Neuronal stem cell (in vitro differentiated cells): ENCODE data around the gene CNNM4.

Experiments
- DNase-seq: peaks from one replicate; pipeline ENCODE4 v3.0.0-alpha.2; 2013; ENCODE audit warnings: low spot score
- H2AFZ ChIP-seq: one replicate; pipeline ENCODE4 v1.6.1; 2013; ENCODE audit warnings: mild to moderate bottlenecking, low read length, inconsistent platforms
- H2AK5ac ChIP-seq: 2 replicates; pipeline ENCODE4 v1.6.1; 2013; ENCODE audit warnings: low read depth, mild to moderate bottlenecking, inconsistent platforms, low read length, moderate library complexity, mixed read lengths
- H2BK120ac ChIP-seq: 2 replicates; pipeline ENCODE4 v1.6.1; 2013; ENCODE audit warnings: low read depth, mild to moderate bottlenecking, inconsistent platforms, low read length, moderate library complexity, mixed read lengths
- H2BK12ac ChIP-seq: one replicate; pipeline ENCODE4 v1.6.1; 2013; ENCODE audit warnings: low read length, inconsistent platforms
- H2BK15ac ChIP-seq: 2 replicates; pipeline ENCODE4 v1.6.1; 2013; ENCODE audit warnings: mild to moderate bottlenecking, low read length, inconsistent platforms, mixed read lengths
- H2BK5ac ChIP-seq: one replicate; pipeline ENCODE4 v1.6.1; 2013; ENCODE audit warnings: inconsistent platforms, mild to moderate bottlenecking, low read length, moderate library complexity
- H3K14ac ChIP-seq: one replicate; pipeline ENCODE4 v1.6.1; 2013; ENCODE audit warnings: low read length, inconsistent platforms
- H3K18ac ChIP-seq: 2 replicates; pipeline ENCODE4 v1.6.1; 2013; ENCODE audit warnings: low read length, inconsistent platforms
- H3K23ac ChIP-seq: 2 replicates; pipeline ENCODE4 v1.6.1; 2013; ENCODE audit warnings: low read depth, mild to moderate bottlenecking, mixed read lengths, low read length, inconsistent platforms; ENCODE audit not compliant: poor library complexity
- H3K27ac ChIP-seq: replicated peaks from 3 replicates; pipeline ENCODE4 v1.5.1; 2013; ENCODE audit warnings: low read length, inconsistent platforms
- H3K27me3 ChIP-seq, 3 experiments: 2 replicates each; pipeline ENCODE4 v1.6.1; 2013; ENCODE audit warnings: low read length in 3 of 3, mild to moderate bottlenecking in 2 of 3, inconsistent platforms in 1 of 3, low read depth in 1 of 3, mixed read lengths in 1 of 3, moderate library complexity in 1 of 3; ENCODE audit not compliant: control insufficient read depth in 3 of 3, insufficient read depth in 3 of 3
- H3K36me3 ChIP-seq, 2 donors: replicated peaks in 1 of 2; 2 replicates each; pipeline ENCODE4 v1.6.1; 2013; ENCODE audit warnings: low read length in 2 of 2; ENCODE audit not compliant: control insufficient read depth in 2 of 2, insufficient read depth in 2 of 2
- H3K4ac ChIP-seq: 2 replicates; pipeline ENCODE4 v1.6.1; 2013; ENCODE audit warnings: inconsistent platforms, mild to moderate bottlenecking, low read length, moderate library complexity
- H3K4me1 ChIP-seq, 2 donors: 1 replicate in 1 of 2; 2 replicates in 1 of 2; pipeline ENCODE4 v1.6.1; 2013; ENCODE audit warnings: low read length in 2 of 2, low read depth in 1 of 2; ENCODE audit not compliant: control insufficient read depth in 2 of 2, insufficient read depth in 1 of 2
- H3K4me2 ChIP-seq: one replicate; pipeline ENCODE4 v1.6.1; 2013; ENCODE audit warnings: mild to moderate bottlenecking, low read length, inconsistent platforms; ENCODE audit not compliant: insufficient read depth, poor library complexity, severe bottlenecking
- H3K4me3 ChIP-seq, 2 donors: 2 replicates each; pipeline ENCODE4 v1.5.1; 2013; ENCODE audit warnings: low read length in 2 of 2, mild to moderate bottlenecking in 2 of 2, inconsistent platforms in 1 of 2, moderate library complexity in 1 of 2
- H3K79me1 ChIP-seq: one replicate; pipeline ENCODE4 v1.6.1; 2013; ENCODE audit warnings: low read depth, mild to moderate bottlenecking, inconsistent platforms, low read length, moderate library complexity
- H3K9ac ChIP-seq: one replicate; pipeline ENCODE4 v1.6.1; 2013; ENCODE audit warnings: mild to moderate bottlenecking, low read depth, low read length, inconsistent platforms; ENCODE audit not compliant: poor library complexity
- H3K9me3 ChIP-seq, 2 donors: replicated peaks in 1 of 2; 2 replicates each; pipeline versions ENCODE3 to v1.6.1; 2013; ENCODE audit warnings: low read length in 2 of 2, mild to moderate bottlenecking in 2 of 2, inconsistent platforms in 1 of 2, low read depth in 1 of 2, mixed read lengths in 1 of 2, moderate library complexity in 1 of 2; ENCODE audit not compliant: control insufficient read depth in 2 of 2, insufficient read depth in 1 of 2
- H4K8ac ChIP-seq: one replicate; pipeline ENCODE4 v1.6.1; 2013; ENCODE audit warnings: low read depth, mild to moderate bottlenecking, inconsistent platforms, low read length, moderate library complexity
- H4K91ac ChIP-seq: one replicate; pipeline ENCODE4 v1.6.1; 2013; ENCODE audit warnings: low read length, low read depth, mild to moderate bottlenecking, inconsistent platforms; ENCODE audit not compliant: poor library complexity
- WGBS, 2 donors: extraction: QIAGEN DNeasy Blood & Tissue Kit; methylation state at CpG; one replicate each; pipeline ENCODE4 v1.1.7; 2013; ENCODE audit warnings: missing lambda C conversion rate in 2 of 2, mixed read lengths in 1 of 2; ENCODE audit not compliant: insufficient read length in 2 of 2, insufficient replicate concordance in 1 of 2; ENCODE audit errors: extremely low coverage in 2 of 2; 5-methylcytosine and 5-hydroxymethylcytosine counted together

The CNNM4 gene

DNA sequence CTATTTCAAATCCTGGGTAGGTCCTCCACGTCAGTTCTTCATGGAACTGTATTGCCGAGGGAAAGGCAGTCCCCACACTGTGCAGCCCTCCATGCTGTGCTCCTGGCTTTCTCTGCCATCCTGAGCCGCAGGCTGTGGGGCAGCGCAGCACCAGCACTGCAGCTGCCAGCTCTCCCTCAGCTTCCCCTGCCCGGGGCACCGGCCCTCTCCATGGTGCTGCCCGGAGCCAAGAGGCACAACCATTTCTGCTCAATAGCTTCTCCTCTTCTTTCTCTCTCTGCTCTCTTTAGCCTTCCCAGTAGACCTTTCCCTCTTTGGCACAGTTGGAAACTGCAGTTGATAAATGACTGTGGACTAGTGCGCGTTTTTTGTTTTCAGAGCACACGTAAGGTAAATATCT is 71.0 kb downstream of the CNNM4 start:
- Histone ChIP-seq H3K4ac (no peak overlapping the region), H3K27ac (peak overlapping the region; percentile 82), H4K91ac (no peak overlapping the region), H3K27me3 (no peaks in the 10 kb centered on the region), H3K36me3 (peaks cover 35 to 89% of the 10 kb centered on the region in 2 donors), H2BK15ac (peak overlapping the region; percentile 35), H4K8ac (no peak overlapping the region), H2BK5ac (peak overlapping the region; percentile 30), H2BK120ac (no peak overlapping the region), H3K9me3 (no peaks in the 10 kb centered on the region), H3K18ac (no peak overlapping the region), H2AK5ac (peak overlapping the region; percentile 42), H3K14ac (no peak overlapping the region), H3K9ac (no peak overlapping the region), H3K4me2 (no peak overlapping the region), H3K79me1 (no peaks in the 10 kb centered on the region), H3K4me3 (no peak overlapping the region), H2BK12ac (no peak overlapping the region), H3K23ac (no peak overlapping the region), H3K4me1 (peaks cover 4 to 16% of the 10 kb centered on the region in 2 donors), H2AFZ (no peak overlapping the region)
- no CpG with 5 or more reads among the region's 10 CpGs for WGBS, 2 donors
- DNase-seq, result no peak

DNA sequence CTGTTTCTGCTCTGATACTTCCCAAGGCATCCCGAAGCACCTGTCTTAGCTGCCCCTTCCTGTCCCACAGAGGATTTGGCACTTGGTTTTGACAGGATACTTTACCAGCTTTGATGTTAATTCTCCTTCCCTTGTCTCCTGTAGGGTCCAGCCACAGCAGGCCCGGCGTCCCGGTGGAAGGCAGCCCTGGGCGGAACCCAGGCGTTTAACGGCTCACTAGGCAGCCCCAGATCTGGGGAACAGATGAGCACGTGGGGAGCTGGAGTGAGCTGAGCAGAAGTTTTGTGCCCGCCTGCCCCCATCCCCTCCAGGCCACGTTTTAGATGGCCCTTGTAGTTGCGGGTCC is 71.7 kb downstream of the CNNM4 start:
- no peak overlapping the region for H2AFZ ChIP-seq
- H3K4me2 ChIP-seq, result no peak overlapping the region
- H3K4me1 ChIP-seq, result peaks cover 4 to 16% of the 10 kb centered on the region in 2 donors
- H3K9ac ChIP-seq, result peak overlapping the region; percentile 15
- no peak overlapping the region for H3K14ac ChIP-seq
- peak overlapping the region; percentile 30 for H2BK5ac ChIP-seq
- no peak overlapping the region for H4K91ac ChIP-seq
- no peak for DNase-seq
- peaks cover 33 to 90% of the 10 kb centered on the region in 2 donors for H3K36me3 ChIP-seq
- peak overlapping the region; percentile 35 for H2BK15ac ChIP-seq
- no peak overlapping the region for H3K4me3 ChIP-seq
- H3K27ac ChIP-seq, result peak overlapping the region; percentile 82
- no peak overlapping the region for H2BK12ac ChIP-seq
- H3K18ac ChIP-seq, result peak overlapping the region; percentile 88
- no peak overlapping the region for H2BK120ac ChIP-seq
- H3K23ac ChIP-seq, result no peak overlapping the region
- no peak overlapping the region for H4K8ac ChIP-seq
- peak overlapping the region; percentile 42 for H2AK5ac ChIP-seq
- WGBS, 2 donors, result no CpG with 5 or more reads among the region's 11 CpGs
- no peaks in the 10 kb centered on the region for H3K79me1 ChIP-seq
- H3K27me3 ChIP-seq, result no peaks in the 10 kb centered on the region
- no peak overlapping the region for H3K4ac ChIP-seq
- no peaks in the 10 kb centered on the region for H3K9me3 ChIP-seq

DNA sequence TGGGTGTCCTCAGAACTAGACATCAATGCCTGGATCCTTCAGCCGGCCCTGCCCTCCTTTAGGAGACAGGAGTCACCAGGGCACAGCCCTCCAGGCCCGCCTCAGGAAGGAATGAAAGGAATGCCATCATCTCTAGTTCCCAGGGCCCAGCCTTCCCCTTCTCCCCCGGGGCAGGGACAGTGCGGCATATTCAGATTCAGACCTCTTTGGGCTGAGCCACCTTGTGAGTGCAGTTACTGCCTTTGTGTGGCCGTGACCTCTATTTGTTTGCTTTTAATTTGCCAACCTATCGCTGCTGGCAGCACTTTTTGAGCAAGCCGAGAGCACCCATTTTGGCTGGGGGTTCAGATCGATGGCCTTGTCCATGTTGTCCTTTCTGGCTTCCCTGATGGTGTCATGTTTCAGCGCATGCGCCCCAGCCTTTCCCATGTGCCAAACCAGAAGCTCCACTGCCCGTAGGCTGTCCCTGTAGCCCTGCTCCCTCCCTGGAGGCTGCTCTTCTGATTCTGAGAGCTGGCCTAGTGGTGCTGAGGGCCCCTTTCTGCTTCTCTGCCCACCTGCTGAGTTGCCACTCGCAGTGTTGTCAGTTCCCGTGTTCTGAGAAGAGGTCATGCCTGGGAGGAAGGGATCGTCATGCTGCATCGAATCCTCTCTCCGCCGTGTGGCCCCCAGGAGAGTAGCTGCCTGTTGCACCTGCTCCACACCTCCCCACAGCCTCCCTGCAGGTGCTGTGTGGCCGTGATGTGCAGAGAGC is 72.2 kb downstream of the CNNM4 start:
- Histone ChIP-seq H3K4ac (no peak overlapping the region), H3K4me2 (peak overlapping the region; percentile 54), H4K8ac (no peak overlapping the region), H2BK12ac (no peak overlapping the region), H3K27ac (peak overlapping the region; percentile 82), H2BK5ac (peak overlapping the region; percentile 30), H3K4me1 (peaks cover 4 to 16% of the 10 kb centered on the region in 2 donors), H3K4me3 (no peak overlapping the region), H3K9me3 (no peaks in the 10 kb centered on the region), H3K9ac (peak overlapping the region; percentile 51), H4K91ac (no peak overlapping the region), H3K79me1 (no peaks in the 10 kb centered on the region), H2BK120ac (no peak overlapping the region), H2AK5ac (no peak overlapping the region), H3K36me3 (peaks cover 29 to 90% of the 10 kb centered on the region in 2 donors), H3K18ac (peak overlapping the region; percentile 88), H3K23ac (no peak overlapping the region), H2AFZ (peak overlapping the region; percentile 62), H3K27me3 (no peaks in the 10 kb centered on the region), H3K14ac (no peak overlapping the region), H2BK15ac (no peak overlapping the region)
- WGBS, 2 donors, result no CpG with 5 or more reads among the region's 18 CpGs
- peak; percentile 86 for DNase-seq

DNA sequence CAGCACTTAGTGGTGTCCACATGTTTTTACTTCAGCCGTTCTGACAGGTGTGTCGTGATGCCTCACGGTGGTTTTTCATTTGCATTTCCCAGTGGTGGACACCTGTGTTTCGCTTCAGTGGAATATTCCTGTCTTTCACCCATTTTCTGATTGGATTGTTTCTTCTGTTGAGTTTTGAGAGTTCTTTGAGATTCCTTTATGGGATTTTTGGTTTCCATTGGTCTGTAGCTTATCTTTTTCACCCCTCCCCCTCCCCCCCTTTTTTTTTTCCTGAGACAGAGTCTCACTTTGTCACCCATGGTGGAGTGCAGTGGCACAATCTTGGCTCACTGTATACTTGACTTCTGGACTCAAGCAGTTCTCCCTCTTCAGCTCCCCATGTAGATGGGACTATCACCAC is 75.1 kb downstream of the CNNM4 start:
- DNase-seq, result no peak
- H3K79me1 ChIP-seq, result no peaks in the 10 kb centered on the region
- WGBS, 2 donors, result no CpG with 5 or more reads among the region's 4 CpGs
- H3K4ac ChIP-seq, result no peak overlapping the region
- H3K36me3 ChIP-seq, result peaks cover 18 to 87% of the 10 kb centered on the region in 2 donors
- H3K9me3 ChIP-seq, result no peaks in the 10 kb centered on the region
- H3K4me2 ChIP-seq, result no peak overlapping the region
- peaks cover 4 to 16% of the 10 kb centered on the region in 2 donors for H3K4me1 ChIP-seq
- no peak overlapping the region for H2BK12ac ChIP-seq
- H3K14ac ChIP-seq, result no peak overlapping the region
- H3K9ac ChIP-seq, result no peak overlapping the region
- no peak overlapping the region for H2BK120ac ChIP-seq
- H2AFZ ChIP-seq, result no peak overlapping the region
- H3K27me3 ChIP-seq, result no peaks in the 10 kb centered on the region
- no peak overlapping the region for H2BK5ac ChIP-seq
- H3K23ac ChIP-seq, result no peak overlapping the region
- H4K8ac ChIP-seq, result no peak overlapping the region
- no peak overlapping the region for H3K18ac ChIP-seq
- H3K4me3 ChIP-seq, result no peak overlapping the region
- H4K91ac ChIP-seq, result no peak overlapping the region
- H2AK5ac ChIP-seq, result no peak overlapping the region
- H2BK15ac ChIP-seq, result no peak overlapping the region
- H3K27ac ChIP-seq, result no peak overlapping the region
